Fibroblast of pulmonary artery (primary cell): ENCODE data around the gene PLEKHS1.

ENCODE experiments used
- DNase-seq: peaks from one replicate; pipeline ENCODE4 v3.0.0-alpha.2; 2010; ENCODE audit warnings: low read depth
- H3K4me3 ChIP-seq: replicated peaks from 2 replicates; pipeline ENCODE4 v1.5.1; 2011; ENCODE audit warnings: low read depth, mild to moderate bottlenecking, control low read depth, low read length, moderate library complexity
- CTCF ChIP-seq: IDR thresholded peaks from 2 replicates; pipeline ENCODE4 v1.5.1; 2011; ENCODE audit warnings: mild to moderate bottlenecking, control low read depth, low read length, inconsistent platforms; ENCODE audit errors: missing control alignments

The PLEKHS1 gene

GRCh38 chr10:113751181-113751732, at the start of gene PLEKHS1:
Gene PLEKHS1, plus strand, starts transcription at chr10:113751682. Its CDS starts 3,596 bp downstream, at chr10:113755278.
- no peak for TF ChIP-seq CTCF
- H3K4me3 ChIP-seq = no peak within 1 kb of the TSS
- DNase-seq = no peak

GRCh38 chr10:113704637-113705343, 46.7 kb upstream of the PLEKHS1 start:
- H3K4me3 ChIP-seq = no peak overlapping the region
- TF ChIP-seq CTCF = peak; percentile 68
- peak; percentile 69 for DNase-seq

- TF ChIP-seq CTCF = no peak
- DNase-seq = no peak
- H3K4me3 ChIP-seq = no peak overlapping the region
These were observed 46.2 kb upstream of the PLEKHS1 start for GRCh38 chr10:113705344-113705652.

- H3K4me3 ChIP-seq = no peak overlapping the region
- no peak for DNase-seq
- no peak for TF ChIP-seq CTCF
These were observed 44.9 kb upstream of the PLEKHS1 start for GRCh38 chr10:113706623-113707022.

- H3K4me3 ChIP-seq = no peak overlapping the region
- no peak for DNase-seq
- TF ChIP-seq CTCF = no peak
These were observed 42.8 kb upstream of the PLEKHS1 start for GRCh38 chr10:113708640-113709039.

- no peak overlapping the region for H3K4me3 ChIP-seq
- TF ChIP-seq CTCF = no peak
- peak; percentile 64 for DNase-seq
These were observed 42.2 kb upstream of the PLEKHS1 start for GRCh38 chr10:113709221-113709838.

- no peak for DNase-seq
- TF ChIP-seq CTCF = no peak
These were observed 40.3 kb upstream of the PLEKHS1 start for GRCh38 chr10:113711142-113711541.

More at GRCh38 chr10:113711142-113711541, 40.3 kb upstream of the PLEKHS1 start:
- H3K4me3 ChIP-seq = no peak overlapping the region
